Coronary artery (tissue), 2 donors: Measurements from ENCODE around the gene NDUFB7.

Experiments
- DNase-seq: peaks from one replicate; pipeline ENCODE4 v3.0.0-alpha.2; 2017; ENCODE audit warnings: low spot score
- H3K27ac ChIP-seq, 2 donors: fragments of 200-600 bp; sonication (generic); one replicate each; pipeline ENCODE4 v1.5.1; 2016 to 2019
- H3K4me3 ChIP-seq: fragments of 200-600 bp; sonication (generic); 2 replicates; pipeline ENCODE4 v1.5.1; 2016; ENCODE audit warnings: mild to moderate bottlenecking, moderate library complexity
- TF ChIP-seq, protein P1 (sequence below): fragments of 200-600 bp; sonication (generic); IDR thresholded peaks from one replicate; pipeline ENCODE4 v1.5.1; 2019; ENCODE audit warnings: antibody characterized with exemption

Gene NDUFB7

DNA sequence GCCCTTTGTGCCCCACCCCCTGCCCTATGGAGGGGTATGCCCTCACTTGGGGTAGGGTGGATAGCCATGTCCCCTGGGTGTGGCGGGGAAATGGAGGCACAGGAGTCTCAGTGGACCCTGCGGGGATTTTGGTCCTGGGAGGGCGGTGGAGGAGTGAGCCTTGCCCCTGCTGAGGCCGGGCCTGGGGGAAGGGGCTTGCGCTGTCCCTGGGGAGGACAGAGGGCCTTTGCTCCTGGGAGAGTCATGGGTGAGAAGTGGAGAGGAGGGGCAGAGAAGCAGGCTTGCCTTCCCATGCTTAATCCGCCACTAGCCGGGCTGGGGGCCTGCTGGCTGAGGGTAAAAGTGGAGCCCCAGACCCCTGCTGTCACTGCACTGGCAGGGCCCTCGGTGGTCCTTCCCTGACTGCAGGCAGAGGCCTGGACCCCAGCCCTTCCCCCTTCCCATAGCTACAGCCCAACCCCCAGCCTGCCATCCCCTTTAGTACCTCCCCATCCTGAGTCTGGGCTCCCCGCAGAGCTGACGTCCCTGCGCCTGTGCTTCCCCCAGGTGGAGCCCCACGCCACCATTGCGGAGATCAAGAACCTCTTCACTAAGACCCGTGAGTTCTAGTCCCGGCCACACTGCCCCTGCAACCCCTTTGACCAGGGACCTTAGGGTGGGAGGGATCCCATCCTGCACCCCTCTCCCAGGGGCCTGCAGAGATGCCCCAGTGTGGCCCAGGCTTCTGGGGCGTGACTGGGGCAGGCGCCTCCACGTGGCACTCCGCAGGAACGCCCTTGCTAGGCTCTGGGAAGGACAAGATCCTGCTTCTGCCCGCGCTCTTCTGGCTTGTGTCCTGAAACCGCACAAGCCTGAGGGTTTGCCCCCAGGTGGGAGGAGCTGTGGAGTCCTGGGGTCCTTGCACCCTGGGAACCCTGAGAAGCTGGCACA, 8.9 kb downstream of the NDUFB7 start:
- peak overlapping the region; percentile 78 to 92 for H3K27ac ChIP-seq
- TF ChIP-seq, protein P1, sequence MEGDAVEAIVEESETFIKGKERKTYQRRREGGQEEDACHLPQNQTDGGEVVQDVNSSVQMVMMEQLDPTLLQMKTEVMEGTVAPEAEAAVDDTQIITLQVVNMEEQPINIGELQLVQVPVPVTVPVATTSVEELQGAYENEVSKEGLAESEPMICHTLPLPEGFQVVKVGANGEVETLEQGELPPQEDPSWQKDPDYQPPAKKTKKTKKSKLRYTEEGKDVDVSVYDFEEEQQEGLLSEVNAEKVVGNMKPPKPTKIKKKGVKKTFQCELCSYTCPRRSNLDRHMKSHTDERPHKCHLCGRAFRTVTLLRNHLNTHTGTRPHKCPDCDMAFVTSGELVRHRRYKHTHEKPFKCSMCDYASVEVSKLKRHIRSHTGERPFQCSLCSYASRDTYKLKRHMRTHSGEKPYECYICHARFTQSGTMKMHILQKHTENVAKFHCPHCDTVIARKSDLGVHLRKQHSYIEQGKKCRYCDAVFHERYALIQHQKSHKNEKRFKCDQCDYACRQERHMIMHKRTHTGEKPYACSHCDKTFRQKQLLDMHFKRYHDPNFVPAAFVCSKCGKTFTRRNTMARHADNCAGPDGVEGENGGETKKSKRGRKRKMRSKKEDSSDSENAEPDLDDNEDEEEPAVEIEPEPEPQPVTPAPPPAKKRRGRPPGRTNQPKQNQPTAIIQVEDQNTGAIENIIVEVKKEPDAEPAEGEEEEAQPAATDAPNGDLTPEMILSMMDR: no peak
- no peak for DNase-seq
- peak overlapping the region; percentile 46 for H3K4me3 ChIP-seq

DNA sequence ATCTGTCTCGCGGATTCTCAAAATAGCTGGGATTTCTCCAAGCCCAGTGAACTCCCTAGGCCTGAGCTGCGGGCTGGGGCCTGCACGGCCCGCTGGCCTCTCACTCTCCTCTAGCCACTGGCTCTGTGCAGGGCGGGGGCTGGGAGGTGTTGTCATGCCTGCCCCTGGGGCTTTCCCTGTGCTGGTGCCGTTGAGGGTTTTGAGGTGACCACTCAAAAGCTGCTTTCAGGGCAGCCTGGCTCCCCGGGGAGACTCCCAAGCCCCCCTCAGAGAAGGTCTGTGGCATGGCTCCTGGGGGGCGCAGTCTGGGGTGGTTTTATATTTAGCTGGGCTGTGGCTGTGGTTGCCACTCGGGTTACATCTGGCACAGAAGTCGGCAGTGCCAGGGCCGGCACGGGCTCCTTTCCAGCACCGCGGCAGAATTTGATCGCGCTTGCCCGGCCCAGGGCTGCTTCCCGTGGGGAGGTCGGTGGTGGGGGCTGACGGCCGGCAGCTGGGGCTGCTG, 10.0 kb downstream of the NDUFB7 start:
- peak overlapping the region; percentile 78 to 92 for H3K27ac ChIP-seq
- peak overlapping the region; percentile 46 for H3K4me3 ChIP-seq
- no peak for DNase-seq
- TF ChIP-seq, protein P1: no peak

DNA sequence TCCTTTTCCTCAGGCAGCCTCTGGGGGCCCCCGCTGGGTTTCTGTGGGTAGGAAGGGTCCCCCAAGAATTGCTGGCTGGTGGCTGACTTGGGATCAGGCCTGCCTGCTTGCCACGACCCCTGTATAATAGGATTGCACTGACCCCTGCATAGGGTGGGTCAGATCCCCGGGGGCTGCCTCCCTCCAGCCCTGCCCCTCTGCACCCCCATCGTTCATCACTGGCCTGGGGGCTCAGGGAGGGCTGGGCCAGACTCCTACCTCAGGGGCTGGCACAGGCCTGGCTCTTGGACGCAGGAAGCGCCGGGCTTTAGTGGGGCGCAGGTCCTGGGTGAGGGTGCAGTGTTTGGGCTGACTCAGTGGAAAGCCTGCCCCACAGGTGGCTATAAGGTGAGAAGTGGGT, 10.6 kb downstream of the NDUFB7 start:
- Histone ChIP-seq H3K27ac (peak overlapping the region; percentile 78 to 92), H3K4me3 (no peak overlapping the region)
- no peak for DNase-seq
- TF ChIP-seq, protein P1: no peak

- DNase-seq: no peak
- TF ChIP-seq, protein P1: no peak
- Histone ChIP-seq H3K4me3 (no peak overlapping the region), H3K27ac (peak overlapping the region; percentile 78 to 92)
Observed at GRCh38 chr19:14560776-14561108, 11.1 kb downstream of the NDUFB7 start.

GRCh38 chr19:14559916-14560775, 11.7 kb downstream of the NDUFB7 start:
- Histone ChIP-seq H3K27ac (peak overlapping the region; percentile 78 to 92), H3K4me3 (no peak overlapping the region)
- TF ChIP-seq, protein P1: no peak
- DNase-seq: no peak

- TF ChIP-seq, protein P1: no peak
- Histone ChIP-seq H3K27ac (no peak overlapping the region), H3K4me3 (no peak overlapping the region)
- no peak for DNase-seq
Observed at GRCh38 chr19:14558370-14559066, 13.3 kb downstream of the NDUFB7 start.
